ENCODE data around the gene MROH9. TPM values are rescaled to one million over a fixed set of nuclear protein-coding genes. Genes with fewer than 3 reads are reported as not detected.
"Not testable (repeated sequence)": the region's sequence is repeated elsewhere in the genome, so short reads cannot be mapped to it uniquely, and the experiment has no call there.

MROH9 gene
- polyA plus RNA-seq, 1 donor (not counting 4 experiments of a cell fraction or from before 2014, with no cell fraction given), result 0.04 TPM

- dilution Hi-C loops (cut with MboI; ENCODE audit: extremely low pct_ligation_motif_present, low sequenced_read_pairs), result no loop called here
- H4K20me1 ChIP-seq (ENCODE audit: control insufficient read depth, extremely low read depth, insufficient read depth, low read length), result no peaks in the 10 kb centered on the region
- TF ChIP-seq EZH2 (IDR thresholded peaks at IDR 0.05; ENCODE audit: low read length) (no peak), CTCF (optimal IDR thresholded peaks at IDR 0.05 in 1 of 3, IDR thresholded peaks at IDR 0.05 in 1 of 3, conservative IDR thresholded peaks at IDR 0.05 in 1 of 3; ENCODE audit: extremely low read depth in 1 of 3, insufficient read depth in 2 of 3, low read length in 3 of 3) (no peak)
- no peaks in the 10 kb centered on the region for H3K9me3 ChIP-seq (ENCODE audit: control insufficient read depth, low read depth, low read length)
- no peaks in the 10 kb centered on the region for H3K36me3 ChIP-seq (ENCODE audit: control insufficient read depth in 2 of 2, extremely low read depth in 1 of 2, insufficient read depth in 2 of 2, low read length in 2 of 2)
- H3K9ac ChIP-seq (ENCODE audit: control insufficient read depth, extremely low read depth, insufficient read depth, low read length), result no peak overlapping the region
- DNase-seq (ENCODE audit: low read depth, low spot score), result no peak
- H3K4me3 ChIP-seq (ENCODE audit: control insufficient read depth in 2 of 3, extremely low read depth in 1 of 3, insufficient read depth in 2 of 3, low read depth in 1 of 3, low read length in 3 of 3), result no peak overlapping the region
- H2AFZ ChIP-seq (ENCODE audit: control insufficient read depth, low read length), result no peak overlapping the region
- H3K27ac ChIP-seq (ENCODE audit: control insufficient read depth, insufficient read depth, low read length), result no peak overlapping the region
- H3K27me3 ChIP-seq (ENCODE audit: control insufficient read depth, extremely low read depth, insufficient read depth, low read length), result no peaks in the 10 kb centered on the region
- no peaks in the 10 kb centered on the region for H3K4me1 ChIP-seq (ENCODE audit: control insufficient read depth, extremely low read depth, insufficient read depth, low read length)
- H3K9me1 ChIP-seq (ENCODE audit: control insufficient read depth, extremely low read depth, insufficient read depth, low read length), result no peaks in the 10 kb centered on the region
- H3K4me2 ChIP-seq (ENCODE audit: control insufficient read depth, extremely low read depth, insufficient read depth, low read depth, low read length), result no peak overlapping the region
- no peak for FAIRE-seq
- no peaks in the 10 kb centered on the region for H3K79me2 ChIP-seq (ENCODE audit: control insufficient read depth, insufficient read depth, low read length)
These were observed 25.1 kb upstream of the MROH9 start for GRCh38 chr1:170910273-170910672.

- Histone ChIP-seq H3K9me3 (ENCODE audit: control insufficient read depth, low read depth, low read length) (peaks cover 5% of the 10 kb centered on the region), H3K9ac (ENCODE audit: control insufficient read depth, extremely low read depth, insufficient read depth, low read length) (no peak overlapping the region), H3K9me1 (ENCODE audit: control insufficient read depth, extremely low read depth, insufficient read depth, low read length) (no peaks in the 10 kb centered on the region), H3K4me1 (ENCODE audit: control insufficient read depth, extremely low read depth, insufficient read depth, low read length) (no peaks in the 10 kb centered on the region), H3K27me3 (ENCODE audit: control insufficient read depth, extremely low read depth, insufficient read depth, low read length) (no peaks in the 10 kb centered on the region), H3K36me3 (ENCODE audit: control insufficient read depth in 2 of 2, extremely low read depth in 1 of 2, insufficient read depth in 2 of 2, low read length in 2 of 2) (no peaks in the 10 kb centered on the region), H3K79me2 (ENCODE audit: control insufficient read depth, insufficient read depth, low read length) (no peaks in the 10 kb centered on the region), H4K20me1 (ENCODE audit: control insufficient read depth, extremely low read depth, insufficient read depth, low read length) (no peaks in the 10 kb centered on the region), H3K4me2 (ENCODE audit: control insufficient read depth, extremely low read depth, insufficient read depth, low read depth, low read length) (no peak overlapping the region), H3K27ac (ENCODE audit: control insufficient read depth, insufficient read depth, low read length) (no peak overlapping the region), H2AFZ (ENCODE audit: control insufficient read depth, low read length) (no peak overlapping the region), H3K4me3 (ENCODE audit: control insufficient read depth in 2 of 3, extremely low read depth in 1 of 3, insufficient read depth in 2 of 3, low read depth in 1 of 3, low read length in 3 of 3) (no peak overlapping the region)
- no peak for DNase-seq (ENCODE audit: low read depth, low spot score)
- no peak for TF ChIP-seq EZH2 (IDR thresholded peaks at IDR 0.05; ENCODE audit: low read length)
- TF ChIP-seq CTCF (optimal IDR thresholded peaks at IDR 0.05 in 1 of 3, IDR thresholded peaks at IDR 0.05 in 1 of 3, conservative IDR thresholded peaks at IDR 0.05 in 1 of 3; ENCODE audit: extremely low read depth in 1 of 3, insufficient read depth in 2 of 3, low read length in 3 of 3), result no peak
- dilution Hi-C loops (cut with MboI; ENCODE audit: extremely low pct_ligation_motif_present, low sequenced_read_pairs), result no loop called here
- FAIRE-seq, result no peak
These were observed 18.0 kb upstream of the MROH9 start for GRCh38 chr1:170917373-170917772.

- dilution Hi-C loops (cut with MboI; ENCODE audit: extremely low pct_ligation_motif_present, low sequenced_read_pairs); H3K9me3 ChIP-seq (ENCODE audit: control insufficient read depth, low read depth, low read length); FAIRE-seq: not testable (repeated sequence)
These were observed 10.7 kb upstream of the MROH9 start for GRCh38 chr1:170924656-170925055.

More at GRCh38 chr1:170924656-170925055, 10.7 kb upstream of the MROH9 start:
- not testable (repeated sequence) for H4K20me1 ChIP-seq (ENCODE audit: control insufficient read depth, extremely low read depth, insufficient read depth, low read length); H3K9ac ChIP-seq (ENCODE audit: control insufficient read depth, extremely low read depth, insufficient read depth, low read length); H3K36me3 ChIP-seq (ENCODE audit: control insufficient read depth in 2 of 2, extremely low read depth in 1 of 2, insufficient read depth in 2 of 2, low read length in 2 of 2); H3K79me2 ChIP-seq (ENCODE audit: control insufficient read depth, insufficient read depth, low read length); H3K9me1 ChIP-seq (ENCODE audit: control insufficient read depth, extremely low read depth, insufficient read depth, low read length); H3K27me3 ChIP-seq (ENCODE audit: control insufficient read depth, extremely low read depth, insufficient read depth, low read length); H2AFZ ChIP-seq (ENCODE audit: control insufficient read depth, low read length); H3K27ac ChIP-seq (ENCODE audit: control insufficient read depth, insufficient read depth, low read length); H3K4me3 ChIP-seq (ENCODE audit: control insufficient read depth in 2 of 3, extremely low read depth in 1 of 3, insufficient read depth in 2 of 3, low read depth in 1 of 3, low read length in 3 of 3); DNase-seq (ENCODE audit: low read depth, low spot score); H3K4me2 ChIP-seq (ENCODE audit: control insufficient read depth, extremely low read depth, insufficient read depth, low read depth, low read length)
- H3K4me1 ChIP-seq (ENCODE audit: control insufficient read depth, extremely low read depth, insufficient read depth, low read length), result peaks cover 17% of the 10 kb centered on the region
